Esophagus muscularis mucosa (tissue), 4 donors: ENCODE data around the gene DOK6. TPM values are rescaled to one million over a fixed set of nuclear protein-coding genes. Genes with fewer than 3 reads are reported as not detected.

Experiments
- DNase-seq: peaks from one replicate; pipeline ENCODE4 v3.0.0-alpha.2; 2017; ENCODE audit errors: extremely low spot score
- H3K27ac ChIP-seq, 4 donors: fragments of 200-600 bp; sonication (generic); replicated peaks in 1 of 4; 1 replicate in 3 of 4; 2 replicates in 1 of 4; pipeline ENCODE4 v1.5.1; 2016 to 2019; ENCODE audit warnings: mild to moderate bottlenecking in 1 of 4
- H3K27me3 ChIP-seq, 4 donors: fragments of 200-600 bp; sonication (generic); one replicate each; pipeline versions ENCODE4 v1.5.1 to v1.6.0; 2016 to 2019
- H3K36me3 ChIP-seq, 4 donors: fragments of 200-600 bp; sonication (generic); one replicate each; pipeline ENCODE4 v1.5.1; 2016 to 2019
- H3K4me1 ChIP-seq, 4 donors: fragments of 200-600 bp; sonication (generic); one replicate each; pipeline ENCODE4 v1.5.1; 2016 to 2019
- H3K4me3 ChIP-seq, 4 donors: fragments of 200-600 bp; sonication (generic); 1 replicate in 2 of 4; 2 replicates in 2 of 4; pipeline ENCODE4 v1.5.1; 2016 to 2019; ENCODE audit warnings: mild to moderate bottlenecking in 4 of 4, moderate library complexity in 1 of 4
- H3K9me3 ChIP-seq, 4 donors: fragments of 200-600 bp; sonication (generic); 1 replicate in 3 of 4; 2 replicates in 1 of 4; pipeline ENCODE4 v1.5.1; 2016 to 2019
- CTCF ChIP-seq, 3 experiments: fragments of 200-600 bp in 2 of 3; fragments of 450-650 bp in 1 of 3; sonication (generic) in 2 of 3; IDR thresholded peaks; one replicate each; pipeline ENCODE4 v1.5.1; 2017 to 2019; ENCODE audit warnings: antibody characterized with exemption in 3 of 3, mild to moderate bottlenecking in 2 of 3, moderate library complexity in 1 of 3
- EP300 ChIP-seq: sonication (generic); formaldehyde crosslinking; IDR thresholded peaks from one replicate; pipeline ENCODE4 v1.6.1; 2017; ENCODE audit warnings: antibody characterized with exemption
- POLR2A ChIP-seq: fragments of 450-650 bp; IDR thresholded peaks from one replicate; pipeline ENCODE4 v1.6.1; 2017; ENCODE audit warnings: antibody characterized with exemption, moderate library complexity, mild to moderate bottlenecking, low read depth
- POLR2AphosphoS5 ChIP-seq, 2 donors: sonication (generic); formaldehyde crosslinking; IDR thresholded peaks; one replicate each; pipeline ENCODE4 v1.6.1; 2017; ENCODE audit warnings: antibody characterized with exemption in 2 of 2
- WGBS: methylation state at CpG from one replicate; pipeline ENCODE4 v1.1.5; 2018; 5-methylcytosine and 5-hydroxymethylcytosine counted together
- intact Hi-C: fragments of 100-400 bp; cut with DNase I; formaldehyde crosslinking; loops from one replicate; pipeline ENCODE4 v1.15.1; 2023
- total RNA-seq, 4 donors: library from RNA; depleted of rRNA; stranded (reverse); fragments of >200 nt; gene quantifications; one replicate each; pipeline versions ENCODE4 v1.1.0 to v1.2.1, GENCODE V29; 2016

DOK6 gene
- total RNA-seq, 4 donors from 2014 or later = 0.83 to 4.1 (median 1.9) TPM

- Histone ChIP-seq H3K27me3 (no peaks in the 10 kb centered on the region), H3K9me3 (no peaks in the 10 kb centered on the region), H3K27ac (no peak overlapping the region), H3K4me1 (no peaks in the 10 kb centered on the region), H3K36me3 (no peaks in the 10 kb centered on the region), H3K4me3 (no peak overlapping the region)
- WGBS = 61% methylated on average over 4 of the region's 4 CpGs
- intact Hi-C loops = no loop called here
- no peak for TF ChIP-seq EP300
- no peak for TF ChIP-seq POLR2A
- DNase-seq = no peak
Observed at GRCh38 chr18:69557282-69557681, 156.6 kb downstream of the DOK6 start.

GRCh38 chr18:69558052-69558451 is 157.4 kb downstream of the DOK6 start:
- no peaks in the 10 kb centered on the region for H3K9me3 ChIP-seq
- no peaks in the 10 kb centered on the region for H3K36me3 ChIP-seq
- intact Hi-C loops = no loop called here
- TF ChIP-seq CTCF (IDR thresholded peaks at IDR 0.05) (no peak), EP300 (no peak), POLR2A (no peak), POLR2AphosphoS5 (IDR thresholded peaks at IDR 0.05) (no peak)
- H3K4me3 ChIP-seq = no peak overlapping the region
- DNase-seq = no peak
- 64% methylated on average over 2 of the region's 2 CpGs for WGBS
- no peaks in the 10 kb centered on the region for H3K4me1 ChIP-seq
- no peak overlapping the region for H3K27ac ChIP-seq
- no peaks in the 10 kb centered on the region for H3K27me3 ChIP-seq

- H3K36me3 ChIP-seq = no peaks in the 10 kb centered on the region
- H3K4me3 ChIP-seq = no peak overlapping the region
- H3K4me1 ChIP-seq = no peaks in the 10 kb centered on the region
- H3K9me3 ChIP-seq = no peaks in the 10 kb centered on the region
- TF ChIP-seq EP300 = no peak
- TF ChIP-seq POLR2A = no peak
- no peak for TF ChIP-seq POLR2AphosphoS5 (IDR thresholded peaks at IDR 0.05)
- TF ChIP-seq CTCF (IDR thresholded peaks at IDR 0.05) = no peak
- H3K27ac ChIP-seq = no peak overlapping the region
- DNase-seq = no peak
- intact Hi-C loops = no loop called here
- no peaks in the 10 kb centered on the region for H3K27me3 ChIP-seq
Observed at GRCh38 chr18:69559604-69560003, 158.9 kb downstream of the DOK6 start.

- H3K9me3 ChIP-seq = peaks cover 0 to 4% (median 1%) of the 10 kb centered on the region in 4 donors
- intact Hi-C loops = no loop called here
- H3K36me3 ChIP-seq = no peaks in the 10 kb centered on the region
- H3K4me1 ChIP-seq = no peaks in the 10 kb centered on the region
- no peaks in the 10 kb centered on the region for H3K27me3 ChIP-seq
- TF ChIP-seq POLR2A = no peak
- no peak overlapping the region for H3K27ac ChIP-seq
- DNase-seq = no peak
- H3K4me3 ChIP-seq = no peak overlapping the region
- WGBS = 100% methylated on average over 2 of the region's 2 CpGs
Observed at GRCh38 chr18:69564602-69565001, 163.9 kb downstream of the DOK6 start.

- intact Hi-C loops = no loop called here
- 83% methylated on average over 10 of the region's 10 CpGs for WGBS
Observed at GRCh38 chr18:69567813-69568488, 167.3 kb downstream of the DOK6 start.

More at GRCh38 chr18:69567813-69568488, 167.3 kb downstream of the DOK6 start:
- Histone ChIP-seq H3K36me3 (no peaks in the 10 kb centered on the region), H3K9me3 (peaks cover 0 to 4% (median 1%) of the 10 kb centered on the region in 4 donors), H3K27ac (no peak overlapping the region), H3K27me3 (no peaks in the 10 kb centered on the region), H3K4me3 (no peak overlapping the region), H3K4me1 (no peaks in the 10 kb centered on the region)
- no peak for DNase-seq
- TF ChIP-seq EP300 (no peak), POLR2A (no peak), POLR2AphosphoS5 (IDR thresholded peaks at IDR 0.05) (no peak), CTCF (IDR thresholded peaks at IDR 0.05) (no peak)
